Activated CD4-positive, alpha-beta T cell treated with anti-CD3 and anti-CD28 coated beads, Interleukin-2, amount 10 ng/mL, durations not matched to agents 7 days and 5 days (primary cell): ENCODE results near the gene IL22RA1. TPM values are rescaled to one million over a fixed set of nuclear protein-coding genes. Genes with fewer than 3 reads are reported as not detected.

ENCODE experiments used
- CTCF ChIA-PET: fragments of 350-600 bp; sonication (Branson Sonifier 250); formaldehyde crosslinking; loops from one replicate; lab custom pipeline; 2021; ENCODE audit warnings: antibody characterized with exemption; lab: Charles Lee
- POLR2A ChIA-PET: fragments of 350-600 bp; sonication (Branson Sonifier 250); formaldehyde crosslinking; loops from one replicate; lab custom pipeline; 2021; ENCODE audit warnings: antibody characterized with exemption; lab: Charles Lee
- DNase-seq: peaks from one replicate; pipeline ENCODE4 v3.0.0-alpha.2; 2020
- H3K27ac Mint-ChIP-seq: one replicate; pipeline ENCODE4 v1.8.0; 2021; ENCODE audit warnings: mild to moderate bottlenecking, moderate library complexity, mixed read lengths
- H3K27me3 Mint-ChIP-seq: one replicate; pipeline ENCODE4 v1.8.0; 2021; ENCODE audit warnings: mixed read lengths
- H3K36me3 Mint-ChIP-seq: one replicate; pipeline ENCODE4 v1.8.0; 2021; ENCODE audit warnings: low read depth, mixed read lengths
- H3K4me1 Mint-ChIP-seq: one replicate; pipeline ENCODE4 v1.8.0; 2021; ENCODE audit warnings: mixed read lengths
- H3K4me3 Mint-ChIP-seq: one replicate; pipeline ENCODE4 v1.8.0; 2021; ENCODE audit warnings: mild to moderate bottlenecking, moderate library complexity, mixed read lengths
- H3K9me3 Mint-ChIP-seq: one replicate; pipeline ENCODE4 v1.8.0; 2021; ENCODE audit warnings: mixed read lengths
- total RNA-seq, 2 experiments: library from RNA; stranded (reverse); gene quantifications; one replicate each; pipeline ENCODE4 v1.2.3, GENCODE V29; 2021

The IL22RA1 gene
- total RNA-seq, 2 experiments from 2014 or later = not detected

DNA sequence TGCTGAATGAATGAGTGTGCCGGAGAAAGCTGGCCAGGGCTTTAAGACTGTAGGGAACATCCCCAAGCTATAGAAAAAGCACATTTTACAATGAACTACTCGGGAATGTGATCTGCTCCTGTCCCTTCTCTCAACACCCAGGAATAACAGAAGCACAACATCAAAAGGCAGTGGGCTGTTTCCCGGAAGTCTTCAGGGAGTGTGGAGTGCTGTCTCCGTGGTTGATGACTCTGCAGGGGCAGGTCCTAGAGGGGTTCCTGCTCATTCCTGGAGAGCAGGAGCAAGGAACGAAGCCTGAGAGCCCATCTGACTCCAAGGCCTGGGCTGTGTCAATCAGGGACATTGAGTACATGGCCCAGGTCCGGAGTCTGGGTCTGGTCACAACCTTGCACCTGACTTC is 4.9 kb upstream of the IL22RA1 start:
- Mint-ChIP-seq H3K4me1 (peaks cover 20% of the 10 kb centered on the region), H3K27ac (no peak overlapping the region), H3K4me3 (no peak overlapping the region), H3K27me3 (peaks cover 27% of the 10 kb centered on the region), H3K36me3 (no peaks in the 10 kb centered on the region), H3K9me3 (no peaks in the 10 kb centered on the region)
- DNase-seq = no peak
- ChIA-PET CTCF (interaction anchor here (1.8 to 4.4 kb wide), 2 partner anchors 13 to 244 kb away, joined by 6 to 29 read pairs; no protein-coding TSS in a partner anchor), POLR2A (no interaction called here)

DNA sequence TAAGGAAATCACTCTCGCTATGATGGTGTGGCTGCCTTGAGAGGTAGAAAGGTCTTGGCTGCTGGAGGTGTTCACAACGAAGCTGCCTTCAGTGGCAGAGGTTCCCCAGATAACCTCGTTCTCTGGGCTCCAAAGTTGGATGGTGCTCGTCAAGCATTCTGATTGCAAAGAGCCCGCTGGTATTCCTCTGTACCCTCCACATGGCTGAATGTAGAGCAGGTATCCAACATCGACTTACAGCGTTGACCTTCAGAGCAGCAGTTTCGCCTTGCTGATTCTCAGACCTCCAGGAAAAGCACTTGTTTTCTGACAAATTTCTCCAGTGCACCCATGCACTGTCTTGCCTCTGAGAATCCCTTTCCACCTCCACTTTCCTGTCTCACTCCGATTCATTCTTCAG is 4.3 kb upstream of the IL22RA1 start:
- no peak for DNase-seq
- Mint-ChIP-seq H3K4me1 (peaks cover 20% of the 10 kb centered on the region), H3K4me3 (no peak overlapping the region), H3K9me3 (no peaks in the 10 kb centered on the region), H3K27me3 (peaks cover 27% of the 10 kb centered on the region), H3K36me3 (no peaks in the 10 kb centered on the region), H3K27ac (no peak overlapping the region)
- ChIA-PET CTCF (interaction anchor here (0.9 to 1.8 kb wide), 2 partner anchors 52 to 244 kb away, joined by 3 to 6 read pairs; no protein-coding TSS in a partner anchor), POLR2A (no interaction called here)

DNA sequence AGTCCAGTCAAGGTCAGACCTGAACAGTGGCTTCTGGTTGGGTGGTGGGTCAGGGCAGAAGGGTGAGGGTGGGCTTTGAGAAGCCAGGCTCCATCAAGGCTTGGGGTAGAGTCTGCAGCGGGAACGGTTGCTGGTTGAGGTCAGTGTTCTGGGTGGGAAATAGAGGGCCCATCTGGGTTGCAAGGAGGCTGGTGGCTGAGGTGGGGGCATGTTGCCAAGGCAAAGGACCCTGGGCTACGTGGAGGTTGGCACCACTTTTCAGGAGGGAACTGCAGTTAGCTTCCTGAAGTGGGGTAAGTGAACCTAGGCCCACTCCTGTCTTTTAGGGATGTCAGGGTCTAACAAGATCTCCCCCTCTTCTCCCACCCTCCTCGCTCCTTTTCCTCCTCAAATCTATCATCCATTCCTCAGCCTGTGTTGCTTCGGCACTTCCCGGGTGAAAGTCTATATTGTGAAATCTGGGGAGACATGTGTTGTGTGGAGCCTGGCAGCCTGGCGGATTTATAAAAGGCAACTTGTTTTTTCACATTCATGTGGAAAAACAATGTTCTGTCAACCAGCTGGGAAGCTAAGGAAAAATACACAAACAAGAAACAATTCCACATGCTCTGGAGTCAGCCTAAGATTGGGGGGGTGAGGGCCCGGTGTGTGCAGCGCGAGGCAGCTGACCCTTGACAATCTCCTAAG is 1.5 kb downstream of the IL22RA1 start:
- CTCF ChIA-PET = interaction anchor here (1.1 kb wide), 1 partner anchor 15 kb away, joined by 3 read pairs; no protein-coding TSS in a partner anchor
- Mint-ChIP-seq H3K4me3 (no peak overlapping the region), H3K27me3 (peaks cover 4% of the 10 kb centered on the region), H3K4me1 (peaks cover 6% of the 10 kb centered on the region), H3K27ac (no peak overlapping the region), H3K36me3 (no peaks in the 10 kb centered on the region), H3K9me3 (no peaks in the 10 kb centered on the region)
- no peak for DNase-seq
- POLR2A ChIA-PET = no interaction called here

DNA sequence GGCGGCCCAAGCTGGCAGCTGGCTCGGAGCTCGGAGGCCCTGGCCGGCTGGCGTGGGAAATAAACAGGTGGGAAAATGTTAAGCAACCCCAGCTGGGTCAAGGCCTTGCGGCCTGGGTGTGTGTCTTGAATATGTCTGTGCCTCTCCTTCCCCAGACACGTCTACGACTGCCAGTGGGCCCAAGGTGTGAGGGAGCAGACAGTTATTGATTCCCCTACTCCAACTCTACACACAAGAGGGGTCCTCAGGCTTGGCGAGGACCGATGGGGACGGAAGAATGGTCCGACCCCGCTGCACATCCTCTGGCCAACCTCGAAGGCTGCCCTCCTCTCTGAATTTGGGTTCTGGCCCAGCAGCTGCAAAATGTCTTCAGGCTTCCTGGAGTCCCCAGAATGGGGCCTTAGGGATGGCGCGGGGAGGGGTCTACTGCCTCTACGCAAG is 2.2 kb downstream of the IL22RA1 start:
- no peak overlapping the region for H3K4me3 Mint-ChIP-seq
- ChIA-PET CTCF (interaction anchor here (1.1 kb wide), 1 partner anchor 15 kb away, joined by 3 read pairs; no protein-coding TSS in a partner anchor), POLR2A (no interaction called here)
- H3K27ac Mint-ChIP-seq = no peak overlapping the region
- H3K36me3 Mint-ChIP-seq = no peaks in the 10 kb centered on the region
- peaks cover 4% of the 10 kb centered on the region for H3K27me3 Mint-ChIP-seq
- no peaks in the 10 kb centered on the region for H3K9me3 Mint-ChIP-seq
- DNase-seq = no peak
- peaks cover 6% of the 10 kb centered on the region for H3K4me1 Mint-ChIP-seq

DNA sequence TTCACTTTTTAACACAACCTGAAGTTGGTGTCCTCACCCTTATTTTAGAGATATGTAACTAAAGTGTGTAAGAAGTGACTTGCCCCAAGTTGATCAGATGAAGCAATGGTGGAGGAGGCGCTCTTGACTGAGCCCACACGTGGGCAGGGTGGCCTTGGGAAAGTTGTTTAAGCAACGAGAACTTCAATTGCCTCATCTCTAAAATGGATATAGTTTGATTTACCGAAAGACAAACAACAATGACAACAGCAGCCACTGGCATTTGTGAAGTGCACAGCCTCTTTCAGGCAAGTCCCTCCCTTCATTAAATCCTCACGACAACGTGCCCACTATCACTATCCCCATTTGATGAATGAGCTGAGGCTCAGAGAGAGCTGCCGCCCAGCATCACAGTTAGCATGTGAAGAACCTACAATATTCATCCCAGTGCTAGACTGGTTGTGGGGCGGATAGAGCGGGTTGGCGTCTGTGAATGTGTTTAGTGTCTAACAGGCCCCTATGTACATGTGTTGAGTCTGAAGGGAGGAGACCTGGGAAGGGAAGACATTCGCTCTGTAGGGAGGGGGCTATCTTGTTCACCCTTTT is 3.0 kb downstream of the IL22RA1 start:
- H3K4me3 Mint-ChIP-seq = no peak overlapping the region
- CTCF ChIA-PET = interaction anchor here (1.3 kb wide), 1 partner anchor 11 kb away, joined by 3 read pairs; no protein-coding TSS in a partner anchor
- H3K9me3 Mint-ChIP-seq = peaks cover 2% of the 10 kb centered on the region
- no peak for DNase-seq
- H3K27ac Mint-ChIP-seq = no peak overlapping the region
- H3K27me3 Mint-ChIP-seq = peaks cover 5% of the 10 kb centered on the region
- POLR2A ChIA-PET = no interaction called here
- H3K4me1 Mint-ChIP-seq = peaks cover 6% of the 10 kb centered on the region
- H3K36me3 Mint-ChIP-seq = no peaks in the 10 kb centered on the region

DNA sequence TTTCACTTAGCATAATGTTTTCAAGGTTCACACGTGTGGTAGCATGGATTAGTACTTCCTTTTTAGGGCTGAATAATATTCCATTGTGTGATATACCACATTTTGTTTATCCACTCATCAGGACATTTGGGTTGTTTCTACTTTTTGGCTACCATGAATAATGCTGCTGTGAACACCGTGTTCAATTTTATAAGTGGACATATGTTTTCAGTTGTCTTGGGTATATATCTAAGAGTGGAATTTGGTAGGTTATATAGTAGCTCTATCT is 3.8 kb downstream of the IL22RA1 start:
- Mint-ChIP-seq H3K9me3 (peaks cover 2% of the 10 kb centered on the region), H3K27ac (no peak overlapping the region), H3K27me3 (peaks cover 7% of the 10 kb centered on the region), H3K4me3 (no peak overlapping the region), H3K36me3 (no peaks in the 10 kb centered on the region), H3K4me1 (peaks cover 6% of the 10 kb centered on the region)
- ChIA-PET CTCF (interaction anchor here (1.3 kb wide), 1 partner anchor 11 kb away, joined by 3 read pairs; no protein-coding TSS in a partner anchor), POLR2A (no interaction called here)
- no peak for DNase-seq

DNA sequence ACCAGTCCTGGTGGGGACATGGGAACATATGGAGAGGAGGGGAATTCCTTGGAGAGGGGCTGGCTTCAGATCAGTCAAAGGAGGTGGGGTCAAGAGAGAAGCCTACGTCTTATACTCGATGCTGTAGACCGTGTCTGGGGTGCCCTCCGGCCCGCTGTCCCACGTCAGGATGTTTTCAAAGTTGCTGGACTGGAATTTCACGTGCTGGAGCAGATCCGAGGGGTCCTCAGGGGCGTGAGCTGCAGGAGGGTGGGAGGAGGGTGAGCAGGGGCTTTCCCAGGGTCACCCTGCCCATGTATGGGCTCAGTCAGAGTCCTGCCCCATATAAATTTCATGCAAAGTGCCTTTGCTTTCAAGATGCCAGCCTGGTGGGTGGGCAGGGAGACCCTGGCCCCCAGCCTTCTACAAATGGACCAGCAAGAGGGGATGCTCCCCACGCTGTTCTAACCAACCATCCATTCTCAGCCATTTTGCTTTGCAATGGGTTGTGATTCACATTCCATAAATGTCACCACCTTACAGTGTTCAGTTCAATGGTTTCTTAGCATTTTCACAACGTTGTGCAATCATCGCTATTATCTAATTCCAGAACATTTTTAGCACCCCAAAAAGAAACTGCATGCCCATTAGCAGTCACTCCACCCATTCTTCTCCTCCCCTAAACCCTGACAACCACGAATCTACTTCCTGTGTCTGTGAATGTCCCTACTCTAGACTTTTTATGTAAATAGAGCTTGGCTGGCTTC is 4.3 kb downstream of the IL22RA1 start:
- CTCF ChIA-PET = interaction anchor here (1.3 kb wide), 1 partner anchor 12 kb away, joined by 3 read pairs; no protein-coding TSS in a partner anchor
- no peak for DNase-seq
- H3K36me3 Mint-ChIP-seq = no peaks in the 10 kb centered on the region
- H3K27ac Mint-ChIP-seq = no peak overlapping the region
- peaks cover 10% of the 10 kb centered on the region for H3K27me3 Mint-ChIP-seq
- H3K4me3 Mint-ChIP-seq = no peak overlapping the region
- POLR2A ChIA-PET = no interaction called here
- peaks cover 2% of the 10 kb centered on the region for H3K9me3 Mint-ChIP-seq
- peaks cover 6% of the 10 kb centered on the region for H3K4me1 Mint-ChIP-seq

DNA sequence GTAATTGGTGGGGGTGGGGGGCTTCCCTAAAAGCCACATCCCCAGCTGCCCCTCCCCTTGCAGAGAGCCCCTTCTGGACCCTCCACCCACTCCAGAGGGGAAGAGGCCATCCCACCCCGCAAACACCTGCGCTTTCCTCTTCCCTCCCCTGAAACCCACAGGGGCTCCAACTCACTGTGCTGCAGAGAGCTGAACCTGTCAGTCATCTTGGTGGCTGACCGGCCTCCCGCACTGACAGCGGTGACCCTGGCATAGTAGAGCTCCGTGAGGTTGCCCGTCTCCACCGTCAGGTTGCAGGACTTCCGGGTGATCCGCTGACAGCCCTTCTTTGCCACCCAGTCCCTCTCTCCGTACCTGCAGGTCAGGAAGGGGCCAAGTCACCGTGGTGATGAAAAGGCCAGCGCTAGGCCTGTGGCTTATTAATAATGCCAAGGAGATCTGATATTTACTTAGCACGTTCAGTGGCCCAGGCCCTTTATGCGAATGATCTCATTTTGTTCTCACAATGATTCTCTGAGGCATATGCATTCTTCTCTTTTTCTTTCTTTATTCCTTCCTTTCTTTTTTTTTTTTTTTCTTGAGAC is 5.9 kb downstream of the IL22RA1 start:
- POLR2A ChIA-PET = no interaction called here
- CTCF ChIA-PET = interaction anchor here (4.6 kb wide), 1 partner anchor 13 kb away, joined by 29 read pairs; no protein-coding TSS in a partner anchor
- peaks cover 11% of the 10 kb centered on the region for H3K27me3 Mint-ChIP-seq

DNA sequence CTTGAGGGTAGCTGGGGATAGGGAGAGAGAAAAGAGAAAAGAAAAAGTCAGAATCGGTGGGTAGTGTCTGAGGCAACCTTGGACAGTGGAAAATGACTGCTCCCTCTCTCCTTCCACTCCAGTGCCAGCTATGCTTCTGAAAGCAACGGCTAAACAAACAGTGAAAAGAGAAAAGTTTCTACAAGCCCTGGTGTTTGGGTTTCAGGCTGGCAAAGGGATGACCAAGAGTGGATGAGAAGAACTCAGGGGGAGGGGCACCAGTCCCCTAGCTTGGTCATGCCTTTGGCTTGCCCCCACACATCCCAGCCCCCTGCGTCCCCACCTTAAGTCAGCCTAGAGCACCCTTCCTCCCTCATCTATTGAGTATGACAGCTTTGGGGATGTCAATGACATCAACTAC is 8.6 kb downstream of the IL22RA1 start:
- H3K27me3 Mint-ChIP-seq = peaks cover 14% of the 10 kb centered on the region
- no peak overlapping the region for H3K27ac Mint-ChIP-seq
- CTCF ChIA-PET = interaction anchor here (4.6 kb wide), 1 partner anchor 16 kb away, joined by 29 read pairs; no protein-coding TSS in a partner anchor
- POLR2A ChIA-PET = no interaction called here
- peaks cover 9% of the 10 kb centered on the region for H3K9me3 Mint-ChIP-seq
- no peak overlapping the region for H3K4me3 Mint-ChIP-seq
- no peak for DNase-seq
- H3K36me3 Mint-ChIP-seq = no peaks in the 10 kb centered on the region
- peaks cover 6% of the 10 kb centered on the region for H3K4me1 Mint-ChIP-seq

More for the DNA sequence above, 5.9 kb downstream of the IL22RA1 start:
- H3K4me3 Mint-ChIP-seq = no peak overlapping the region
- no peak overlapping the region for H3K27ac Mint-ChIP-seq
- no peaks in the 10 kb centered on the region for H3K36me3 Mint-ChIP-seq
- H3K4me1 Mint-ChIP-seq = peaks cover 6% of the 10 kb centered on the region
- DNase-seq = no peak
- H3K9me3 Mint-ChIP-seq = peaks cover 2% of the 10 kb centered on the region

DNA sequence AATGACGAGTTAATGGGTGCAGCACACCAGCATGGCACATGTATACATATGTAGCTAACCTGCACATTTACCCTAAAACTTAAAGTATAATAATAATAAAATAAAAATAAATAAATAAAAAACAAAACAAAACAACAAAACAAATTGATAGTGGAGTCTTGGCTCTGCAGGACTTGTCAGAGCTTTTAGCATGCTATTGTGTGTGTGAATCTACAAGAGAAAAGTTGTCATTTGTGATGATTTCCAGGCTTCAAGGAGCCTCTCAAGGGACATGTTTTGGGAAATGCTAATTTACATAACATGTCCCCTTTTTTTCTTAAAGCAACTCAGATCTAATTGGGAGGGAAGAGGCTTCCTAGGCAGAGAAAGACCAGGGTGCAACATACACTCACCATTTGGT is 9.1 kb downstream of the IL22RA1 start:
- Mint-ChIP-seq H3K4me1 (peaks cover 1% of the 10 kb centered on the region), H3K4me3 (no peak overlapping the region), H3K9me3 (peaks cover 9% of the 10 kb centered on the region), H3K36me3 (no peaks in the 10 kb centered on the region), H3K27me3 (peaks cover 14% of the 10 kb centered on the region), H3K27ac (no peak overlapping the region)
- no peak for DNase-seq
- POLR2A ChIA-PET = no interaction called here
- CTCF ChIA-PET = interaction anchor here (4.6 kb wide), 1 partner anchor 16 kb away, joined by 29 read pairs; no protein-coding TSS in a partner anchor

DNA sequence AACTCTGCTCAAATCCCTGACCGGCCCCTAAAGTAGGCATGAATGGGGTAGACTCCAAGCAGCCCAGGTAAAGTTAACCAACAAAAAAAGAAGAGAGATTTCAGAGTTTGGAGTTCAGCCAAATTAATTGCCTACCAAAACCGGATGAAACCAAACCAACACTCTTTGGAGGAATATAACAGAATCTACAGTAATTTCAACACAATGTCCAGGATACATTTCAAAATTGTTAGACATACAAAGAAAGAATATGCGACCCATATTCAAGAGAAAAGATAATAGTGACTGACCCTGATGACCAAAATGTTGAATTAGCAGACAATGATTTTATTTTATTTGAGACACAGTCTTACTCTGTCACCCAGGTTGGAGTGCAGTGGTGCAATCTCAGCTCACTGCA is 12.6 kb downstream of the IL22RA1 start:
- Mint-ChIP-seq H3K9me3 (peaks cover 9% of the 10 kb centered on the region), H3K4me3 (no peak overlapping the region), H3K27me3 (peaks cover 19% of the 10 kb centered on the region), H3K4me1 (no peaks in the 10 kb centered on the region), H3K27ac (no peak overlapping the region), H3K36me3 (no peaks in the 10 kb centered on the region)
- ChIA-PET POLR2A (no interaction called here), CTCF (no interaction called here)
- DNase-seq = no peak

DNA sequence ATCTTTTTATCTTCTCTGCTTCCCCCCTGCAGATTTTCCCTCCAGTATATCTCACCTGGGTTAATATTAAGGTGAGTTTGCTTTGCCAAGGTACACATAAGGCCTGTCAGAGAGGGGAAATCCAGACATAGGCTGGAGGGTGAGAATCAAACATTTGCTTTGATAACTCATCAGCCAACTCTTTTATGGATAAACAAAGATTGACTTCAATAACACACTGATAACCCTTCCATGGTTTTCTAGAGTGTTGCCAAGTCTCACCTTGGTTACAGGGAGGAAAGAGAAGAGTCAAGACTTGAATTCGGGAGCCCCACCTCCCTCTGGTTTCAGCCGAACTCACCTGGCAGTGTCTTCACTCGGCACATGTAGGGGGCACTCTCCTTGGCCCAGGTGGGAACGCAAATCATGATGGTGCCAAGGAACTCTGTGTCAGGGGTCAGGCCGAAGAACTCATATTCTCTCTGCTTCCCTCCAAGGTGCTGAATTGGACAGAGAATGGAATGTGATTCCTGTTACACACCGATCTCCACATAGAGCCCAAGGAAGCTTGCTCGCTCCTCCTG is 15.1 kb downstream of the IL22RA1 start:
- ChIA-PET CTCF (interaction anchor here (0.7 kb wide), 1 partner anchor 22 kb away, joined by 4 read pairs; no protein-coding TSS in a partner anchor), POLR2A (no interaction called here)
- Mint-ChIP-seq H3K27me3 (peaks cover 10% of the 10 kb centered on the region), H3K4me3 (no peak overlapping the region), H3K4me1 (no peaks in the 10 kb centered on the region), H3K9me3 (peaks cover 7% of the 10 kb centered on the region), H3K27ac (no peak overlapping the region), H3K36me3 (no peaks in the 10 kb centered on the region)
- DNase-seq = no peak
